Small intestine (tissue), 7 donors: ENCODE results near the gene CFAP107. TPM values are rescaled to one million over a fixed set of nuclear protein-coding genes. Genes with fewer than 3 reads are reported as not detected.
"Not testable (repeated sequence)": the region's sequence is repeated elsewhere in the genome, so short reads cannot be mapped to it uniquely, and the experiment has no call there.

Experiments
- DNase-seq, 2 donors: peaks; one replicate each; pipeline versions ENCODE4 v3.0.0 to v3.0.0-alpha.2; 2013
- FAIRE-seq: peaks from 2 replicates; lab custom pipeline; 2012; peaks lifted over from hg19 to GRCh38; lab: Jason Lieb, UNC
- H3K27ac ChIP-seq, 3 donors: one replicate each; pipeline ENCODE4 v1.5.1; 2013; ENCODE audit warnings: low read length in 2 of 3, mild to moderate bottlenecking in 2 of 3, control low read depth in 1 of 3, inconsistent platforms in 1 of 3, low read depth in 1 of 3, moderate library complexity in 1 of 3
- H3K27me3 ChIP-seq, 3 donors: one replicate each; pipeline ENCODE4 v1.6.1; 2013; ENCODE audit warnings: low read length in 3 of 3, inconsistent platforms in 1 of 3; ENCODE audit not compliant: control insufficient read depth in 3 of 3, insufficient read depth in 3 of 3
- H3K36me3 ChIP-seq, 3 donors: one replicate each; pipeline ENCODE4 v1.6.1; 2013; ENCODE audit warnings: low read length in 3 of 3, inconsistent platforms in 1 of 3, low read depth in 1 of 3, mild to moderate bottlenecking in 1 of 3, moderate library complexity in 1 of 3; ENCODE audit not compliant: control insufficient read depth in 3 of 3, insufficient read depth in 2 of 3
- H3K4me1 ChIP-seq, 3 donors: one replicate each; pipeline ENCODE4 v1.6.1; 2013; ENCODE audit warnings: low read length in 2 of 3, inconsistent platforms in 1 of 3, low read depth in 1 of 3, mild to moderate bottlenecking in 1 of 3, moderate library complexity in 1 of 3; ENCODE audit not compliant: control insufficient read depth in 3 of 3, insufficient read depth in 2 of 3
- H3K4me3 ChIP-seq, 3 donors: one replicate each; pipeline ENCODE4 v1.5.1; 2013; ENCODE audit warnings: low read length in 3 of 3, control low read depth in 1 of 3, inconsistent platforms in 1 of 3, low read depth in 1 of 3, mild to moderate bottlenecking in 1 of 3, moderate library complexity in 1 of 3
- H3K9me3 ChIP-seq, 2 donors: one replicate each; pipeline ENCODE4 v1.6.1; 2013; ENCODE audit warnings: low read depth in 1 of 2, low read length in 1 of 2; ENCODE audit not compliant: control insufficient read depth in 2 of 2, insufficient read depth in 1 of 2
- WGBS, 3 donors: extraction: QIAGEN DNeasy Blood & Tissue Kit; methylation state at CpG; one replicate each; pipeline ENCODE4 v1.1.7; 2013; 5-methylcytosine and 5-hydroxymethylcytosine counted together
- polyA plus RNA-seq, 4 donors: library from polyadenylated mRNA; stranded (reverse) in 3 of 4; unstranded in 1 of 4; fragments of 200-250 nt in 3 of 4; fragments of 120-200 nt in 1 of 4; gene quantifications; one replicate each; pipeline versions ENCODE4 v1.2.1 to v1.2.3, GENCODE V29; 2013
- donor health status: healthy with polysubstance abuse.
- donor health status: control.
- donor health status: control.
- donor health status: Bipolar disorder and iron deficiency.
- donor health status: healthy.

The CFAP107 gene
- polyA plus RNA-seq, 4 donors, result 0.01 TPM; not detected in 3

DNA sequence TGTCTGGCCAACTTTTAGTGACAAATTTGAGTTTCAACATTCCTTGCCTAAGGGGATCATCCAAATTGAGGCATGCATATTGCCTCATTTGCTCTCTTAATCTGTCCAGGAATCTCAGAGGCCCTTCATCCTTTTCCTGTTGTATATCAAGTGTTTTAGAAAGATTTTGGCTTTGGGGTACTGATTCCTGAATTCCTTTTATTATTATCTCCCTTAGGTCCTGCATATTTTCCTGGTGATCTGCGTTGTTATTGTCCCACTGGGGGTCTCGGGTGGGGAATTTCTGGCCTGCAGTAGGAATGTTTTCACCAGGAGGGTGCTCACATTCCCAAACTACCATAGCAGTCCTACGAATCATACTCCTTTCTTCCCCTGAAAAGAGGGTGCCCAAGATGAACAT lies 34.5 kb upstream of the CFAP107 start:
- Histone ChIP-seq H3K27ac (no peak overlapping the region), H3K9me3 (no peaks in the 10 kb centered on the region), H3K27me3 (no peaks in the 10 kb centered on the region), H3K4me1 (peaks cover 0 to 10% (median 0%) of the 10 kb centered on the region in 3 donors), H3K4me3 (no peak overlapping the region), H3K36me3 (no peaks in the 10 kb centered on the region)
- WGBS, 3 donors, result 65 to 84% (median 69%) methylated on average over 3 of the region's 3 CpGs
- DNase-seq (no peak), FAIRE-seq (no peak)

DNA sequence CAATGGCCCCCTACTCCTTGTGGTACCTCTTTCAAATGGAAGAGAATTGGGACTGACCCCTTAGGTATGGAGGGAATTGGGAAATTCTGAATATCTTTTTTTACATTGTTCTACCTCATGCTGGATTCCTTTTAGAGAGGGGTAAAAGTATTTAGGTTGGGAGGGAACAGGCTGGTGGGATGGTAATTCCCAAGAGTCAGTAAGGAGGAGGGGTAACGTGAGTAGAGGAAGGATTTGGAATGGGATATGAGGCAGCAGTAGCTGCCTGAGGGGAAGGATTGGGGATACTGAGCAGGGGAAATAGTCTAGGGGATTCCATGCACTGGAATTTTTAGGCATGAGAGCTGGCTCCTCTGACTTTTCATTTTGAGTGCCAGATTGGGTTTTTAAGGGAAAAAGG lies 33.9 kb upstream of the CFAP107 start:
- no peak for FAIRE-seq
- no peaks in the 10 kb centered on the region for H3K27me3 ChIP-seq
- WGBS, 3 donors, result 65 to 87% (median 77%) methylated on average over 1 of the region's 1 CpG

DNA sequence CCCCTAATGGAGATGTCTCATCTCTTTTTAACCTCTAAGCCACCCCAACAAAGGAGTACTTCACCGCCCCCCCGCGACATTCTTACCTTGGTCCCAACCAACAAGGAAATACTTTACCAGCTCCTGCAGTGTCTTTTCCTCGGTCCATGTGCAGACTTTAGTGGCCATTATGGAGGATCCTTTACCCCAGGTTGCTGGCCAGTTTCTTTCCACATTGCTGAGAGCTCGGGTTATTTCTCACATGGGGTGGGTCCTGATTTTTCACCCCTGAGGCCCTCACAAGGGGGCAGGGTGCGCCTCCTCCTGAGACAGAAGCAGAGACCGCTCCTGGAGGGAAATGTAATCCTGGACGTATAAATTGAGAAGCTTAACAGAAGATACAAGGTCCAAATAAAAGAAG lies 33.1 kb upstream of the CFAP107 start:
- Histone ChIP-seq H3K27me3 (peaks cover 0 to 3% (median 0%) of the 10 kb centered on the region in 3 donors), H3K4me1 (peaks cover 0 to 9% (median 0%) of the 10 kb centered on the region in 3 donors), H3K4me3 (no peak overlapping the region), H3K36me3 (no peaks in the 10 kb centered on the region), H3K9me3 (no peaks in the 10 kb centered on the region), H3K27ac (no peak overlapping the region)
- DNase-seq, result no peak
- 83 to 87% (median 86%) methylated on average over 8 of the region's 8 CpGs for WGBS, 3 donors
- no peak for FAIRE-seq

More for the DNA sequence above, 33.9 kb upstream of the CFAP107 start:
- Histone ChIP-seq H3K4me3 (no peak overlapping the region), H3K9me3 (no peaks in the 10 kb centered on the region), H3K27ac (no peak overlapping the region), H3K4me1 (peaks cover 0 to 10% (median 0%) of the 10 kb centered on the region in 3 donors), H3K36me3 (no peaks in the 10 kb centered on the region)
- DNase-seq, result no peak

DNA sequence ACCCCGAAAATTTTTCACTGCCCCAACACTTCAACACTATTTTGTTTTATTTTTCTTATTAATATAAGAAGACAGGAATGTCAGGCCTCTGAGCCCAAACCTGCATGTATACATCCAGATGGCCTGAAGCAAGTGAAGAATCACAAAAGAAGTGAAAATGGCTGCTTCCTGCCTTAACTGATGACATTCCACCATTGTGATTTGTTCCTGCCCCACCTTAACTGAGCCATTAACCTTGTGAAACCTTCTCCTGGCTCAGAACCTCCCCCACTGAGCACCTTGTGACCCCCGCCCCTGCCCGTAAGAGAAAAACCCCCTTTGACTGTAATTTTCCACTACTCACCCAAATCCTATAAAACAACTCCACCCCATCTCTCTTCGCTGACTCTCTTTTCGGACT lies 32.3 kb upstream of the CFAP107 start:
- 83 to 89% (median 83%) methylated on average over 5 of the region's 5 CpGs for WGBS, 3 donors
- not testable (repeated sequence) for FAIRE-seq, DNase-seq, H3K36me3 ChIP-seq, H3K9me3 ChIP-seq, H3K27me3 ChIP-seq, H3K4me3 ChIP-seq, H3K27ac ChIP-seq, H3K4me1 ChIP-seq

DNA sequence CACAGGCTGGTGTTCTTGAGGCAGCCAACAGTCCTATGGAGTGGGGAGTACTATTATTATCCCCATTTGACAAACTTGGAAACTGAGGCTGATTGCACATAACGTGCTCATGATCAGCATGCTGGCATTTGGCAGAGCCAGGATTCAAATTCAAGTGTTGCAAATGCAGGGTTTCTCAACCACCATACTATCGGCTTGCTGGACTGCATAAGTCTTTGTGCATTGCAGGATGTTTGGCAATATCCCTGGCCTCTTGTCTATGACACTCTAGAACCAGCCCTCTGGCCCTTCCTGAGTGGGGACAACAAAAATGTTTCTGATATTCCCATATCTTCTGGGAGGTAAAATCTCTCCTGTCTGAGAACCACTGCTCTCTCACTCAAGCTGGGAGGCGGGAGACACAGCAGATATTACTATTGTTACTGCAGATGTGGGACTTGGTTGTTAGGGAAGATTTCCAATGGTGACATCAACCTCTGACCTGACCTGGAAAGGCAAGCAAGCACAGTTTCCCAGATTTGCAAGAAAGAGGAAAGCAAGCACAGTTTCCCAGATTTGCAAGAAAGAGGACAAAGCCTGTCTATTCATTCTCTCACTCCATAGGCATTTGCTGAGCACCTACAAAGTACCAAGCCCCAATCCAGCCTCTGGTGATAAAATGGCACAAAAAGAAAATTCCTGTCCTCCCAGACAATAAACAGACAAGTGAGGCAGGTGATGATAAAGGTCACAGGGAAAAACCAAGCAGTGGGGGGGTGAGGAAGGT lies 31.1 kb upstream of the CFAP107 start:
- Histone ChIP-seq H3K36me3 (no peaks in the 10 kb centered on the region), H3K4me3 (no peak overlapping the region), H3K9me3 (no peaks in the 10 kb centered on the region), H3K4me1 (no peaks in the 10 kb centered on the region), H3K27me3 (peaks cover 0 to 3% (median 0%) of the 10 kb centered on the region in 3 donors), H3K27ac (no peak overlapping the region)
- no peak for DNase-seq
- WGBS, 3 donors, result 75 to 81% (median 78%) methylated on average over 3 of the region's 3 CpGs
- no peak for FAIRE-seq

DNA sequence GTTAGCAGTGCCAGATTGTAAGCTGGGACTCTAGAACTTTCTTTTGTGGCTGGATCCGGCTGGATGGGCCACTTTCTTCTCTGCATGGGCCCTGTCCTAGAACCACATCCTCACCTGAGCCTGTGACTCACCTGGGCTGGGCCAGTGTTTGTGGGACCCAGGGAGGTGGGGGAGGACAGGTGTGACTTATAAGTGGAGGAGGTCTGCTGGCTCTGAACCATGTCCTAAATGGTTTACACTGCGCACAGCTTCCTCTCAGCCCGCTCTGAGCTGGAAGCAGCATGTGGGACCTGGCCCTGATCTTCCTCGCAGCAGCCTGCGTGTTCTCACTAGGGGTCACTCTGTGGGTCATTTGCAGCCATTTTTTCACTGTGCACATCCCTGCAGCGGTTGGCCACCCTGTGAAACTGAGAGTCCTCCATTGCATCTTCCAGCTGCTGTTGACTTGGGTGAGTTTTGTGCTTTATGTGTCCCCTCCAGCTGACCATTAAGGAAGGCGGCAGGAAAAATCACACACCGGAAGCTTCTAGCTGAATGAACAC lies 30.0 kb upstream of the CFAP107 start, which contains the start of gene AADACL3:
AADACL3 (plus strand) TSS at position 215 of the 542 bp plus-strand sequence; CDS start at position 282, 67 bp downstream.
- Histone ChIP-seq H3K4me3 (no peak within 1 kb of the TSS), H3K27me3 (peaks cover 0 to 3% (median 0%) of the 10 kb centered on the region in 3 donors), H3K36me3 (no peaks in the 10 kb centered on the region), H3K27ac (no peak within 1 kb of the TSS), H3K9me3 (no peaks in the 10 kb centered on the region), H3K4me1 (no peaks in the 10 kb centered on the region)
- WGBS, 3 donors, result 85 to 86% (median 86%) methylated on average over 8 of the region's 8 CpGs
- DNase-seq, result no peak
- no peak for FAIRE-seq

DNA sequence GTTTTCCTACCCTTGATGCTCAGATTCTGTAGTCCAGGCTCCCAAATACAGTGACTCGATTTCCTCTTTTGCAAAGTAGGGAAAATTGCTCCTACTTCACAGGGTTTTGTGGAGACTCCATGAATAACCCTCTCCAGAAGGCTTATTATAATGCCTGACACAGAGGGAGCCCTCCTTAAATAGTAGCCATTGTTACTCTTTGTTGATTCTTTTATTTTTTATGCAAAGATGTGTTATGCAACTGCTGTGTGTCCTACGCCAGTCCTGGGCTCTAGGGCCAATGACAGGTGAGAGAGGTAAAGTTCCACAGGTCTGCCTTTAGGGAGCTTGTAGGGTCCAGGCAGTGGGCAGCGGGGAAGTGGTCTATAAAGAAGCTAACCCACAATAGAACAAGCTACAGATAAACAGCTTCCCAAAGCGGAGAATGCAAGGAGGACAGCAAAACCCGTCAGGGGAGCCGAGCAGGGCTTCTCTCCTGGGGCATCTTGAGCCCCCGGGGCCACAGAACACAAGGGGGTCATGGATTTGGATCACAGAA lies 28.6 kb upstream of the CFAP107 start:
- H3K4me3 ChIP-seq, result no peak overlapping the region

DNA sequence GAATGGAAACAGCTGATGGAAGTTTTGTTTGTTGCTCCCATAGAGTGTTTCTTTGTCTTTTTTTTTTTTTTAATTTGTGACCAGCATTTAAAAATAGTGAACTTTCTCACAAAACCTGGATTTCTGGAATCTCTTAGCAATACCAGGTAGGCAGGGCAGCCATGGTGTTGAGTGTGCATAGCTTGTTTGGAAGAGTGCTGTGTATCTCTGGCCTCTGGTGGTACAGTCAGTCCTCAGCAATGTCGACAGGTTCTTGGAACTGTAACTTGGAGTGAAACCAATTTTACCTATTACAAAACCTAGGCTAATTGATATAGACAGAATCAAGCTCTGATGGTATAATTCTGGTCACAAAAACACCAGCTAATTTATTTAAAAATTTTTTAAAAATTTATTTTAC lies 23.4 kb upstream of the CFAP107 start:
- H3K4me1 ChIP-seq, result no peaks in the 10 kb centered on the region
- FAIRE-seq (no peak), DNase-seq (no peak)
- 73 to 93% (median 77%) methylated on average over 1 of the region's 1 CpG for WGBS, 3 donors
- peaks cover 0 to 2% of the 10 kb centered on the region in 2 donors for H3K9me3 ChIP-seq
- peaks cover 0 to 8% (median 2%) of the 10 kb centered on the region in 3 donors for H3K27me3 ChIP-seq
- H3K36me3 ChIP-seq, result no peaks in the 10 kb centered on the region
- H3K4me3 ChIP-seq, result no peak overlapping the region
- H3K27ac ChIP-seq, result no peak overlapping the region

More for the DNA sequence above, 28.6 kb upstream of the CFAP107 start:
- Histone ChIP-seq H3K27me3 (peaks cover 0 to 8% (median 0%) of the 10 kb centered on the region in 3 donors), H3K9me3 (no peaks in the 10 kb centered on the region), H3K36me3 (no peaks in the 10 kb centered on the region), H3K27ac (no peak overlapping the region), H3K4me1 (no peaks in the 10 kb centered on the region)
- FAIRE-seq (no peak), DNase-seq (no peak)
- 73 to 84% (median 80%) methylated on average over 7 of the region's 7 CpGs for WGBS, 3 donors
